IPS-NIHi7 (cell line): ENCODE measurements around the gene AIPL1.

Experiments used
- DNase-seq: peaks from one replicate; pipeline ENCODE4 v3.0.0; 2012; ENCODE audit warnings: mixed read lengths; ENCODE audit errors: extremely low spot score

The AIPL1 gene

GRCh38 chr17:6420173-6420641 lies 14.7 kb downstream of the AIPL1 start:
- peak; percentile 70 for DNase-seq

DNA sequence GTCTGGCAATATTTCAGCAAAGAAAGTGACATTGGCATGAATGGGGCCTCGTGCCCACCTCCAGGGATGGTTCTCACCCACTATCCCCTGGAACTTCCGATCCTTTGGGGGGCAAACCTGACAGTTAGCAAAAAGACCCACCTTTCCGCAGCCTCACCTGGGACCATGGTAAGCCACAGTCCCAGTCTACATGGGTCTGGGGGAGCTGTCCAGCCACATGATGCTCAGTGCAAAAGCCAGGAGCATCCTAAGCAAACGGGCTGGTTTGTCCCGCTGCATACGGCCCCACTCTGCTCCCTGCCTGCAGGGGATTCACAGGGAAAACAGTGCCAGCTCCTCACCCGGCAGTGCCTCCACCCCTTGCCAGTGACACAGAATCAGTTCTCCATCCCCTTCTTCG lies 19.3 kb downstream of the AIPL1 start:
- DNase-seq = no peak

DNA sequence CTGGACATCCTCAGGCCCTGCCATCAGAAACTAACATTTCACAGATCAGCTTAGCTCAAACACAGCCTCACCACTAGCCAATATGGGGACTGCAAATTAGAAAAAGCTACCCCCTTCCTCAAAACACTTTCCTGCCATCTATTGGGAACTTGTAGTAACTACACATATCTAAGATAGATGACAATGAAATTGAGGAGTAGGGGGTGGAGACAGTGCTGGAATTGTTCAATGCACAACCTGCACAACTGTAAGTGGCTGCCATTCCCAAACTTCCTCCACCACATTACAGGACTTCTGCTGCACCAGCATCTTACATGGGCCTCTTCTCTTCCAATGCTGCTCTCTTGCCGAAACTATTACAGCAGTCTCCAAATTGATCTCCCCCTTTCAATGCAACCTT lies 21.9 kb downstream of the AIPL1 start:
- peak; percentile 73 for DNase-seq

DNA sequence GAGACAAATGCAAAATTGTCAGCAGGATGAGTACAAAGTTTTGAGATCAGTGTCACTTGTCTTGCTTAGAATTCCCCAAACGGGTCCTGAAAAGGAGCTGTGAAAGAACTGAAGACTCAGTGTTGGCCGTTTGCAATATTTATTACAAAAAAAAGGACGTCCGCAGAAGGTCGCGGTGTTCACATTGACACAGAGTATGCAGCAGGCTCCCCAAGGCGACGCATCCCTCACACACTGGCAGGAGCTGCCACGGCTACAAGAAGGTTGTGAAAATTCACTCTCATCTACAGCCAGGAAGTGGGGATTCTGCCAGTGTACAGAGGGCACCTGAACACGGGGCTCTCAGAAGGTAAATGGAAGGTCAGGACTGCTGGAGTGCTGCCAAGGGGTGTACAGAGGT lies 26.2 kb downstream of the AIPL1 start:
- no peak for DNase-seq

GRCh38 chr17:6408276-6408675 lies 26.6 kb downstream of the AIPL1 start:
- no peak for DNase-seq

DNA sequence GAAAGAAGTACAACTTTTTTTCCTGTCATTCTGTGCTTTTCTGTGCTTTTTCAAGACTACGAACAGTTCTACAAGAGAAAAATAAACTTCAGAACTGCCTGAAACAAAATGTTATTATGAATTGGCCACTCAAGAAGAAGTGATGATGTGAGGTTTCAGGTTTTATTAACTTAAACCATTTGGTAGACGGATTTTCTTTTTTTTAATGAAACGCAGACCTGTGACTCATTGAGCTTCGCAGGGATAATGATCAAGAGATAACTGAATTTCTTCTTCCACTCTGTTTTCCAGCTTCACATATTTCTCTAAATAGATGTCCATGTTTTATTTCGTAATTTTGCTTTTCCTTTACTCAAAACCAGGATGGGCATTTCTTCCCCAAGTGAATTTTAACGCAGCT lies 32.7 kb downstream of the AIPL1 start:
- DNase-seq = no peak

GRCh38 chr17:6398955-6399354 lies 36.0 kb downstream of the AIPL1 start:
- no peak for DNase-seq

- DNase-seq = no peak
Observed at GRCh38 chr17:6394055-6394606, 40.8 kb downstream of the AIPL1 start.

DNA sequence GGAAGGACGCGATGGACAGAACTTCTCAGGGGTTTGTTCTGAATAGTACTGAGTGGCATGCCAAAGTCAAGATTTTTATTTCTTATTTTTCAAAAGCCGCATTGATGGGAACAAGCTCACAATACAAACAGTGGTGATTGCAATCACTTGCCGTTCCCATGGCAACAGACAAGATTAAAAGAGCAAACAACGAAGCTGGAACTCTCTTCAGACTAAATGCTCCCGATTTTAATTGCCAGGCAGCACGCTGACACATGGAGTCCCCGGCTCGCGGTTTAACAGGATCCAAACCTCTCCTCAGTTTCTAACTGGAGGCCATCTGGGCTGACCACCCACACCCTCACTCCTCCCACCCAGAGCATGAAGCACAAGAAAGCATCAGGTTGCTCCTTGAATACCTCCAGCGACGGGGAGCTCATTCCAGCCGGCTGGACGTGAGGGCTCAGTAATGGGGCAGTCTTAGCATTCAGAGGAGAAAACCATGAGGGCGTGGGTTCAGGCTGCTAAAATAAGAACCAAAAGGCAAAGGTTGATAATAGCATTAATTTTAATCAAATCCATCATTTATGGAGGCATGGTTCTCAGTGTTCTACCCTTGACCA lies 41.5 kb downstream of the AIPL1 start:
- DNase-seq = no peak

DNA sequence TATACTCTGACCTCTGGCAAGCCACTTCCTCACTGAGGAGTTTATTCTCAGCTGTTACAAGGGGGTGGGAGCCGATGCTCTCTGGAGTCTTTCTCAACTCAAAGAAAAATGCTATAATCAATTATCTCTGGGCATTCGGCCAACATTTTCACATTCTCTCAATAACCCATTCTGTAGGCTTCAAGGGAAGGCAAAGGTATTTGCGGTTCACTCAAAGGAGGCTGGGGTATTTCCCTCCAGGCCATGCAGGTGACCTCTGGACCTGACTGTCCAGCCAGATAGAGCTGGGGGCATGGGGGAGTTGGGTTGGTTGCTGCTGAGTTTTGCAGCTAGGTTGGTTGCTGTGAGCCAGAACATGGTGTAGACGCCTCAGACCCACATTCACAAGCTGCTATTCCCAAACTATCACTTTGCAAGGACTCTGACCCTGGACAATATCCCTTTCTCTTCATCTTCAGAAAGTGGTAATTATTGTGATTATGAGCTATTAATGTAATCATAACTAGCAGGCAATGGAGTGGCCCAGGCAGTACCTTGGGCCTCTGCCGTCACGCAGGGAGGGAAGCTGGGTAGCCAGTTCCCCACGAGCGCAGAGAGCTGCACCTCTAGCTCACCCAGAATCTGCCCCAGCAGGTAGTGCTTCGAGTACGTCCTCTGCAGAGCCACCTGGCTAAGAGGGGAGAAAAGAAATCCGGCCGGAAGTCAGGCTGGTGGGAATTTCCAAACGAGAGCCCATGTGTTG lies 42.1 kb downstream of the AIPL1 start:
- DNase-seq = no peak

DNA sequence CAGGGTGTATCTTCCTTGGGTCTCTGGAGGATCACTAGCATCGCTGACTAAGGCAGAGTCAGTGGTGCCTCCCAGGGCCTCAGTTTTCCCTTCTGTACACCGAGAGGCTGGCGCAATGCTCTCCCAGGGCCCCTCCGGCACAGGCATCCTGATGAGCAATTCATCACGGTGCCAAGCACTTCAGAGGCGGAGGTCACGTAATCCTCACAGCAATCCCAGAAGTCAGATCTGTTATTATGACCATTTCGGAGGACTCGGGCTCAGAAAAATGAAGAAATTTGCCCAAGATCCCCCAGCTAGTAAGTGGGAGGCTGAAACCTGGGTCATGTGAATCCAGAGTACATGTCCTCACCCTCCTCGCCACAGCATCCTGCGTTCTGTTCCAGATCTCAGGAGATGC lies 46.5 kb downstream of the AIPL1 start:
- DNase-seq = no peak

DNA sequence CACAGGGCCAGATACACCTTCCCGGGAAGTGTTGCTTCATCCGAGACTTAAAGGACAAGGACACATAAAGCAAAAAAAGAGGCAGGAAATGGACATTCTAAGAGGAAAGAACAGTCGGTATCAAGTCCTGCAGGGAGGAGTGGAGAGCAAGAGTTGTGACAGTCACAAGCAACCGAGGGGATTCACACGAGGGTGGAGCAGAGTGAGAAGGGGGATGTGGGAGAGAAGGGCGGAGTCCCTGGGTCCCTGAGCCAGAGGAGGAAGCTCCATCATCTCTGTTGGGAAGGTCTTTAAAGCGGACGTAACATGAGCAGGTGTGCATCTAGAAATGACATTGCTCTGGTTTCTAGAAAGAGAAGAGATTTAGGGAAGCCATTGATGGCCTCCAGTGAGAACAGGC lies 47.1 kb downstream of the AIPL1 start:
- DNase-seq = no peak

GRCh38 chr17:6387442-6387841 lies 47.5 kb downstream of the AIPL1 start:
- DNase-seq = no peak

DNA sequence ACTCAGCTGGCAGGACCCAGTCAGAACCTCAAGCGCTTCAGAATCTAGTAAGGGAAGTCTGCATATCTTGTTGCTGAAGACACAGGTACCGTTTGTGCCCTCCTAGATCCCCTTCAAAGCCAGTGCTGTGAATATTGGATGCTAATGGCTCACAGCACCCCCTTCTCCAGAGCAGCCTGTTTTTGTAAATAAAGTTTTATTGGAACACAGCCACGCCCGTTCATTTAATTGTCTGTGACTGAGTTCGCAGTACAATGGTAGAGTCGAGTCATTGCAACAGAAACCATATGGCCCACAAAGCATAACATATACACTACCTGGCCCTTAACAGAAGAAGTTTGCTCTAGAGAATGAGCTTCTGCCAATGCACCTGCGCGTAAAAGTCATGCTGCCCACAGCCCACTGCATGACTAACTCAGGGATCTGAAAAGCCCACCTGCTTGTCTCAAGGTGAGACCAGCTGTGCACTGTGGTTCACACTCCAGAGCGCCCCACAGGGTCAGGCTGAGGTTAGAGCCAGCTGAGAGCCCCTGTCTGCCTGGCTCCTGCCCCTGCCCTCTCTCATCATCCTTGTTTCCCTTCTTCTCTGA lies 48.8 kb downstream of the AIPL1 start:
- DNase-seq = no peak

DNA sequence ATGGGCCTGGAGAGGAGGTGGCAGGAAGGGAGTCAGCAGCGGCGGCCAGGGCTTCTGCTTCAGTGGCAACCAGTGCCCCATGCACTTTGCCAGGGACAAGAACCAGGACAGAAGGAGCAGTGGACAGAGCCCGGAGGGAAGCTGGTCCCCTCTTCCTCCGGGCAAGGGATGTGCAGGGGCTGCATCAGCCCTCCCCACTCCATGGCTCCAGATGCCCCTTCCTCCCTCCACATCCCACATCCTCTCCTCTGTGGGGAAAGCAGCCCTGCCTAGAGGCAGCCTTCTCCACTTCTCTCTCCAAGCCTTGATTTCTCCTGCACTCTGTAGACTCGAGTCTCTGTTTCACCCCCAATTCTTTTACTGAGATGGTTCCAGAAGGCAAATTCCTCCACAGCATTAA lies 50.4 kb downstream of the AIPL1 start:
- no peak for DNase-seq

- DNase-seq = no peak
Observed at GRCh38 chr17:6381526-6382465, 53.1 kb downstream of the AIPL1 start.

- DNase-seq = no peak
Observed at GRCh38 chr17:6380915-6381438, 53.9 kb downstream of the AIPL1 start.

DNA sequence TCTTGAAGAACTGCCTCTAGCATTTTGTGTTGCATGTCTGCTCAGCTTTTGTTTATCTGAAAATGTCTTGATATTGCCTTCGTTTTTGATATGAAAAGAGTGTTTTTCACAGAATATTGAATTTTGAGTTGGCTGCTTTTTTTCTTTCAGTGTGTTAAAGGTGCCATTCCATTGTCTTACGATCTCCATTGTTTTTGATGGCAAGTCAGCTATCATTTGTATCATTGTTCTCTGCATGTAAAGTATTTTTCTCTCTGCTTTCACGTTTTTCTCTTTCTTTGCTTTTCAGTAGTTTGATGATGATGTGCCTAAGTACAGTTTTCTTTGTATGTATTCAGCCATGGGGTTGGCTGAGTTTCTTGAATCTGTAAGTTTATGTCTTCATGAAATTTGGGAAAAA lies 57.0 kb downstream of the AIPL1 start:
- DNase-seq = no peak

- DNase-seq = no peak
Observed at GRCh38 chr17:6376931-6377361, 58.0 kb downstream of the AIPL1 start.

DNA sequence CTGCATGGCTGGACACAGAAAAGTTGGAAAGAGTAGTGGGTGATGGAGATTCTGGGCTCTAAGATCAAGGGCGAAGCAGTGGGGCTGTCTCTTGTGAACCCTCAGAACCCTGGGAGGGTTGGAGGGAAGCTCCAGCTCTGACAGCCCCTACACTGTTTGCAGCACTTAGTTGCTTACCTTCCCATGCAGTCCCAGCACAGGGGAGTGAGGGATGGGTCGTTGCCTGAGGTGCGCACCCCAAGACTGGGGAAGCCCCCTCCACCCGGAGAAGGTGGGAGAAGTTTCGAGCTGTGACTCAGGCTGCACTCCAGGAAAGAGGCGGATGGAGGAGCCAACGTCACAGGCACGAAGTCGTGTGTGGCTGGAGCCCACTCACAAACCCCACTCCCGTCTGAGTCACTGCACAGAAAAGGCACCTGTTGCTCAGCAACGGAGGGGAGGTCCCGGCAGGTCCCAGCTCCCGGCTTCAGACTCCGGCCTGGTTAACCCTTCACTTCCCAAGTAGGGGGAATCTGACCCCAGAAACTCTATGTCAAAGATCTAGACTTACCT lies 60.1 kb downstream of the AIPL1 start:
- peak; percentile 71 for DNase-seq

- no peak for DNase-seq
Observed at GRCh38 chr17:6374271-6374691, 60.6 kb downstream of the AIPL1 start.
